Naive B cell (primary cell): ENCODE measurements around the gene ZNF682. TPM values are rescaled to one million over a fixed set of nuclear protein-coding genes. Genes with fewer than 3 reads are reported as not detected.
A peak's percentile ranks its signal among the peaks of the same experiment; 100 is the strongest.
"Not testable (repeated sequence)": the region's sequence is repeated elsewhere in the genome, so short reads cannot be mapped to it uniquely, and the experiment has no call there.

Source experiments
- ATAC-seq, 2 donors: fragments of 150-1000 bp; cut with Tn5 transposase; 2 replicates each; pipeline ENCODE4 v1.10.0; 2021; ENCODE audit warnings: low read depth in 2 of 2, mild to moderate bottlenecking in 2 of 2, moderate library complexity in 2 of 2
- DNase-seq: peaks from one replicate; pipeline ENCODE4 v3.0.0; 2022
- H3K27ac Mint-ChIP-seq, 6 donors: one replicate each; pipeline ENCODE4 v1.8.0; 2020 to 2022; ENCODE audit warnings: mild to moderate bottlenecking in 6 of 6, mixed read lengths in 6 of 6, moderate library complexity in 5 of 6, inconsistent platforms in 2 of 6
- H3K27me3 Mint-ChIP-seq, 3 donors: one replicate each; pipeline ENCODE4 v1.8.0; 2021 to 2022; ENCODE audit warnings: mixed read lengths in 3 of 3, mild to moderate bottlenecking in 1 of 3
- H3K36me3 Mint-ChIP-seq, 2 donors: one replicate each; pipeline ENCODE4 v1.8.0; 2020 to 2022; ENCODE audit warnings: mixed read lengths in 2 of 2, inconsistent platforms in 1 of 2, mild to moderate bottlenecking in 1 of 2
- H3K4me1 Mint-ChIP-seq, 3 donors: one replicate each; pipeline ENCODE4 v1.8.0; 2020 to 2022; ENCODE audit warnings: mixed read lengths in 3 of 3, inconsistent platforms in 1 of 3, mild to moderate bottlenecking in 1 of 3, moderate library complexity in 1 of 3
- H3K4me3 Mint-ChIP-seq, 8 donors: one replicate each; pipeline ENCODE4 v1.8.0; 2020 to 2022; ENCODE audit warnings: mild to moderate bottlenecking in 8 of 8, mixed read lengths in 8 of 8, moderate library complexity in 8 of 8, inconsistent platforms in 2 of 8
- H3K9me3 Mint-ChIP-seq, 7 donors: one replicate each; pipeline ENCODE4 v1.8.0; 2020 to 2022; ENCODE audit warnings: mixed read lengths in 7 of 7, mild to moderate bottlenecking in 5 of 7, inconsistent platforms in 2 of 7, moderate library complexity in 1 of 7
- polyA plus RNA-seq, 6 donors: library from polyadenylated mRNA; unstranded; fragments of 300-500 nt; fragmentation: Illumina TruSeq; gene quantifications; one replicate each; pipeline ENCODE4 v1.2.3, GENCODE V29; 2021; ENCODE audit warnings: low read depth in 6 of 6

ZNF682 gene
- polyA plus RNA-seq, 6 donors from 2014 or later: 2.5 to 6.0 (median 3.1) TPM

GRCh38 chr19:20058738-20059137 is 19.4 kb upstream of the ZNF682 start:
- DNase-seq, H3K36me3 Mint-ChIP-seq, H3K9me3 Mint-ChIP-seq, ATAC-seq, H3K4me1 Mint-ChIP-seq, H3K27ac Mint-ChIP-seq, H3K4me3 Mint-ChIP-seq: not testable (repeated sequence)
- H3K27me3 Mint-ChIP-seq: peaks cover 7 to 16% (median 12%) of the 10 kb centered on the region in 3 donors

GRCh38 chr19:20051841-20052768 is 12.8 kb upstream of the ZNF682 start:
- Mint-ChIP-seq H3K9me3 (peaks cover 0 to 2% (median 0%) of the 10 kb centered on the region in 7 donors), H3K4me1 (peaks cover 8 to 20% (median 15%) of the 10 kb centered on the region in 3 donors), H3K36me3 (no peaks in the 10 kb centered on the region), H3K27me3 (no peaks in the 10 kb centered on the region), H3K27ac (peak overlapping the region; percentile 78 to 95 (median 87)), H3K4me3 (peak overlapping the region; percentile 94 to 100 (median 98))
- ATAC-seq: peak; percentile 92 to 96
- DNase-seq: peak; percentile 43

- not testable (repeated sequence) for DNase-seq, H3K27ac Mint-ChIP-seq, H3K27me3 Mint-ChIP-seq, ATAC-seq, H3K9me3 Mint-ChIP-seq, H3K36me3 Mint-ChIP-seq, H3K4me1 Mint-ChIP-seq, H3K4me3 Mint-ChIP-seq
Observed at GRCh38 chr19:20045742-20046141, 6.4 kb upstream of the ZNF682 start.

GRCh38 chr19:20044663-20045062 is 5.4 kb upstream of the ZNF682 start:
- Mint-ChIP-seq H3K4me1 (peaks cover 0 to 5% (median 0%) of the 10 kb centered on the region in 3 donors), H3K27ac (no peak overlapping the region), H3K9me3 (peaks cover 0 to 2% (median 0%) of the 10 kb centered on the region in 7 donors), H3K27me3 (peaks cover 0 to 7% (median 0%) of the 10 kb centered on the region in 3 donors), H3K36me3 (no peaks in the 10 kb centered on the region), H3K4me3 (no peak overlapping the region)
- ATAC-seq (no peak), DNase-seq (no peak)

GRCh38 chr19:20038358-20039202 is 725 bp downstream of the ZNF682 start:
- Mint-ChIP-seq H3K4me1 (peaks cover 9 to 23% (median 10%) of the 10 kb centered on the region in 3 donors), H3K9me3 (no peaks in the 10 kb centered on the region), H3K4me3 (peak overlapping the region; percentile 94 to 98 (median 96)), H3K27me3 (no peaks in the 10 kb centered on the region), H3K36me3 (peaks cover 0 to 5% of the 10 kb centered on the region in 2 donors), H3K27ac (peak overlapping the region; percentile 11 to 87 (median 48))
- ATAC-seq: peak in 1 of 2 donors; percentile 3
- DNase-seq: no peak

- ATAC-seq: no peak
- Mint-ChIP-seq H3K27ac (peak overlapping the region in 1 of 6 donors; percentile 47), H3K27me3 (no peaks in the 10 kb centered on the region), H3K9me3 (no peaks in the 10 kb centered on the region), H3K4me1 (peaks cover 9 to 23% (median 10%) of the 10 kb centered on the region in 3 donors), H3K4me3 (no peak overlapping the region), H3K36me3 (peaks cover 0 to 13% of the 10 kb centered on the region in 2 donors)
- DNase-seq: no peak
Observed at GRCh38 chr19:20035935-20036334, 3.4 kb downstream of the ZNF682 start.

GRCh38 chr19:20028611-20029010 is 10.7 kb downstream of the ZNF682 start:
- Mint-ChIP-seq H3K36me3 (peaks cover 5 to 15% of the 10 kb centered on the region in 2 donors), H3K4me3 (no peak overlapping the region), H3K9me3 (no peaks in the 10 kb centered on the region), H3K27me3 (no peaks in the 10 kb centered on the region), H3K4me1 (no peaks in the 10 kb centered on the region), H3K27ac (no peak overlapping the region)
- DNase-seq (no peak), ATAC-seq (no peak)

GRCh38 chr19:20005741-20006140 is 33.6 kb downstream of the ZNF682 start:
- Mint-ChIP-seq H3K9me3 (peaks cover 5 to 54% (median 44%) of the 10 kb centered on the region in 7 donors), H3K27me3 (no peaks in the 10 kb centered on the region), H3K4me1 (no peaks in the 10 kb centered on the region), H3K27ac (no peak overlapping the region), H3K36me3 (peaks cover 32 to 34% of the 10 kb centered on the region in 2 donors), H3K4me3 (no peak overlapping the region)
- no peak for DNase-seq
- no peak for ATAC-seq

GRCh38 chr19:19997656-19998268 is 41.5 kb downstream of the ZNF682 start:
- no peaks in the 10 kb centered on the region for H3K27me3 Mint-ChIP-seq
- H3K9me3 Mint-ChIP-seq: peaks cover 0 to 19% (median 6%) of the 10 kb centered on the region in 7 donors
- H3K36me3 Mint-ChIP-seq: no peaks in the 10 kb centered on the region
- no peaks in the 10 kb centered on the region for H3K4me1 Mint-ChIP-seq
- H3K4me3 Mint-ChIP-seq: no peak overlapping the region
- ATAC-seq (no peak), DNase-seq (peak; percentile 17)
- peak overlapping the region in 1 of 6 donors; percentile 23 for H3K27ac Mint-ChIP-seq

- Mint-ChIP-seq H3K4me3 (no peak overlapping the region), H3K9me3 (peaks cover 20 to 55% (median 44%) of the 10 kb centered on the region in 7 donors)
Observed at GRCh38 chr19:19966862-19967261, 72.4 kb downstream of the ZNF682 start.

GRCh38 chr19:19966126-19966525 is 73.2 kb downstream of the ZNF682 start:
- not testable (repeated sequence) for H3K27me3 Mint-ChIP-seq, ATAC-seq, H3K4me1 Mint-ChIP-seq, DNase-seq, H3K27ac Mint-ChIP-seq, H3K4me3 Mint-ChIP-seq
- peaks cover 19 to 52% (median 40%) of the 10 kb centered on the region in 7 donors for H3K9me3 Mint-ChIP-seq
- peaks cover 22 to 33% of the 10 kb centered on the region in 2 donors for H3K36me3 Mint-ChIP-seq

More at GRCh38 chr19:19966862-19967261, 72.4 kb downstream of the ZNF682 start:
- no peak for ATAC-seq
- Mint-ChIP-seq H3K27ac (no peak overlapping the region), H3K36me3 (peaks cover 22 to 33% of the 10 kb centered on the region in 2 donors), H3K4me1 (peaks cover 0 to 5% (median 0%) of the 10 kb centered on the region in 3 donors), H3K27me3 (peaks cover 3 to 7% (median 6%) of the 10 kb centered on the region in 3 donors)
- DNase-seq: no peak

- Mint-ChIP-seq H3K27me3 (peaks cover 0 to 7% (median 3%) of the 10 kb centered on the region in 3 donors), H3K9me3 (peaks cover 19 to 43% (median 31%) of the 10 kb centered on the region in 7 donors), H3K36me3 (peaks cover 22 to 29% of the 10 kb centered on the region in 2 donors), H3K4me3 (no peak overlapping the region), H3K27ac (no peak overlapping the region), H3K4me1 (peaks cover 0 to 5% (median 0%) of the 10 kb centered on the region in 3 donors)
- DNase-seq (no peak), ATAC-seq (no peak)
Observed at GRCh38 chr19:19964416-19964815, 74.9 kb downstream of the ZNF682 start.
